Renal cortex interstitium (tissue), 11 donors: ENCODE data around the gene UQCRQ. TPM values are rescaled to one million over a fixed set of nuclear protein-coding genes. Genes with fewer than 3 reads are reported as not detected.
A peak's percentile ranks its signal among the peaks of the same experiment; 100 is the strongest.

ENCODE experiments used
- DNase-seq, 11 donors: peaks; one replicate each; pipeline ENCODE4 v3.0.0-alpha.2; 2013; ENCODE audit warnings: low read depth in 9 of 11, low spot score in 4 of 11; ENCODE audit errors: extremely low read depth in 1 of 11
- polyA plus RNA-seq, 3 donors: library from polyadenylated mRNA; unstranded; fragments of 120-200 nt; gene quantifications; one replicate each; pipeline ENCODE4 v1.2.1, GENCODE V29; 2013; ENCODE audit not compliant: insufficient read length in 3 of 3

The UQCRQ gene
- polyA plus RNA-seq, 3 donors, result 202 to 236 (median 231) TPM

DNA sequence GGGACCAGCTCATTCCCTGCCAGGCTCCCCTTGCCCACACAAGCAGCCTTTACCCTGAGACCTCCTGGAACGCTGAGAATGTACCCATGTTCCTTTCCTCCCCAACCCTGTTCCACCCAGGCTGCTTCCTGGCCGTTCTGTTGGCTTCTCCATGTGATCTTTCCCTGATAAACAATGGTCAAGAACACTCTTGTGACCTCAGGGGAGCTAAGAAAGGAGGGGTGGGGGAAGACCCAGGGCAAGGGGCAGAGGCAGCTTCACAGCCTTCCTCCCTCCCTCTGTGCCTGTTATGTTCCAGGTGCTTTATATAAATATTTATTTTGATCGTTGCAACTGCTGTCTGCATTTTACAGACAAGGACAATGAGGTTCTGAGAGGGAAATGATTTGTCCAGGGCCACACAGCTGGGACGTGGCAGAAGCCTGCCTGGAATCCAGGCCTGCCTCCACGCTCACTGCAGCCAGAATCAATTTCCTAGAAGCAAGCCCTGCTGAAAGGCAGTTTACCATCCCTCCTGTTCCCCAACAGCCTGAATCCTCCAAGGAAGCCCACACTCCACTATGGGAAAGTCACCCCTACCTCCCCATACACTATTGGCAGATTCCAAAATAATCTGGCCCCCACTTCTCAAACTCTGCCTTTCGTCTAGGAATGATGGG, 39.9 kb upstream of the UQCRQ start:
- no peak for DNase-seq

GRCh38 chr5:132827943-132828673, 38.3 kb upstream of the UQCRQ start:
- DNase-seq, result no peak

DNA sequence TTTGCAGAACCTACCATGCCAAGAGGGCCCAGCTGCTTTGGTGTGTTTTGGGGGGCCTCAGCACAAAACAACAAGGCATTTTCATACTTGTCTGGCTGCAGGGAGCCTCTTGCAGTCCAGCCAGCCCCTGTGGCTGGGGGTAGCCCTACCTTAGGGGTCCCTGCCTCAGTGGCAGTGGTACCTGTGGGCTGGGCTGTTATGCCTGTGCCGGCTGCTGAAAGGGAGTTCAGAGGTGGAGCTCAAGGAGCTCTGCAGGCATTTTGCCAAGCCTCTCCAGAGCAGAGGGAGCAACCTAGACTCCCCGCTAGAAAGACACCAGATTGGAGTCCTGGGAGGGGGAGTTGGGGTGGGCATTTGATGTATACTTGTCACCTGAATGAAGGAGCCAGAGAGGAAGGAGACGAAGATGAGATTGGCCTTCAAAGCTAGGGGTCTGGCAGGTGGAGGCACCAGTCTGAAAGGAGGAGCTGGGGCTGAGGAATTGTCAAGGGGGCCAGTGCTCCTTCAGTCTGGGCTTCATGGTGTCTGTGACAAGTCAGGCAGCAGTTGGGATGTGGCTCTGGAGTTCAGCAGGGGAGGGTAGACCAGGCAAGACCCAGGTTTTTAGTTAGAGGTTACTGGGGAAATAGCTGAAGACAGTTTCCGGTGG, 37.5 kb upstream of the UQCRQ start:
- no peak for DNase-seq

DNA sequence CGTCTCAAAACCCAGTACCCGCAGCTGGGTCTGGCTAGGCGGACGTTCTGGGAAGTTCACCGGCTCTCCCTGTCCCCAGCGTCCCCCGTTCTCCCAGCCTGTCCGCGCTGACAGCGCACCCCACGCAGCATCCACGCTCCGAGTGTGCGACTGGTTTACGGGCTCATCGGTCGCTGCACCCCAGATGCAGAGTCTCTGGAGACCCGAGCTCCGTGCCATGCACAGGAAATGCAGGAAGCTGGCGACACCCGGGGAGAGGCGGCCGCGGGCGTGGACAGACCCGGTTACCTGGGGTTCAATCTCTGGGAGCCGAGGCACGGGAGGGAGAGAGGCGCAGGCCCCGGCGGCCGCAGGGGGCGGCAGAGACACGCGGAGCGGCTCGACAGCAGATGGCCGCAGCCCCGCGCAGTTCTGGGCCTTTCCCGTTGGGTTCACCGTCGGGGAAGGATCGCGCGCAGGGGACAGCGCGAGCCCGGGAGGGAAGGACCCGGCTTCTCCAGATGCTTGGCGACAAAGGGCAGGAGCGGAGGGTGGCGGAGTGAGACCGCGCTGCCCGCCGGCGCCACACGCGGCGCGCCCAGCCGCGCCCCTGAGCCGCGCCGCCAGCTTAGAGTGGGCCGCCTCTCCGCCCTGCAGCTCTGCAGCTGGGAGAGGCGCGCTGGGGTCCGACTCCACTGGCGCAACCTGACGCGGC, 36.6 kb upstream of the UQCRQ start:
- DNase-seq, result peak in 2 of 11 donors; percentile 72 to 75

GRCh38 chr5:132830436-132831094, 35.9 kb upstream of the UQCRQ start, which contains the start of gene SHROOM1:
Gene SHROOM1, minus strand, starts transcription at chr5:132830647. Its CDS starts 4,507 bp downstream, at chr5:132826140.
- DNase-seq, result no peak

DNA sequence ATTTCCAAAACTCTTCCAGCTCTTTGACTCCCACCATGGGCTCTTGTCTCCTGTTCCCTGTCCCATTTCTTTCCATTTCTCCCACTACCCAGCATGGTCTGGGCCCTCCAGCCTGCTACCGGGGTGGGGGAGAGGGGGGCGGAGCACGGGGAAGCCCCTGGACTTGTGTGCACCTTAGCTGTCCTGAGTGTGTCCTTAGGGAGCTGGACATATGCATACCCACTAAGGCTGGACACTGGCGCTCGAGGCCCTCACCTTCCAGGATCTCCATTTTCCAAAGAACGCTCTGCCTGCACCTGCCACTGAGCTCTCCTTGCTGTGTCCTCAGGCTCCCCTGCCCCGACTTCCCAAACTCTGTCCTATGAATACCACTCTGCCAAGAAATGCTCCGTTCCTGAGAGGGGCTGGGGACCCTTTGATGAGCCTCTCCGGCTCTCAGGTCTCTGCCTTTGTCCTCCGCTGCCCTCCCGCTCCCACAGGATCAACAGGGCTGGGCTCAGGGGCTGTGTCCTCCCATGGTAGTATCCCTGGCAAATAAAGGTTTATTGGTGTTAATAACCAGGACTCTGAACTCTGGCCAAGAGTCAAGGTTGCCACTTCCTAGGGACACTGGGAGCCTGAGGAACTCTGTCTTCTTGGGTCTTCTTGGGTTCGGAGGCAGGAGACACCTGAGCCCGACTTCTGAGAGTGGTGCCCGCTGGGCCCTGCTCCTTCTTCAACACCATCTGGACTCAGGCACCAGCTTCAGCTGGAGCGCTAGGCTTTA, 35.2 kb upstream of the UQCRQ start:
- DNase-seq, result no peak

DNA sequence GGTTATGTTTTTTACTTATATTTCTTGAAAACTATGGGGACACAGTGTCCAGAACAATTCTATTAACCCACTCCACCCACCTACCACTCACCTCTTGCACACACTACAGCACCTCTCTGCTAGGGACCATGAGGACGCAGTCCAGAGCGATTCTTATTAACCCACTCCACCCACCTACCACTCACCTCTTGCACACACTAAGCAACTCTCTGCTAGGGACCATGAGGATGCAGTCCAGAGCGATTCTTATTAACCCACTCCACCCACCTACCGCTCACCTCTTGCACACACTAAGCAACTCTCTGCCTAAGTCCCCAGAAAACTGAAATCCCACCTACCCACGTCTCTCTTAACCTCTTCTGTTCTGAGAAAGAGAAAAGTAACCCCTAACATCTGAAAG, 33.8 kb upstream of the UQCRQ start:
- no peak for DNase-seq

- no peak for DNase-seq
Observed at GRCh38 chr5:132834057-132834456, 32.4 kb upstream of the UQCRQ start.

- DNase-seq, result no peak
Observed at GRCh38 chr5:132836852-132837251, 29.6 kb upstream of the UQCRQ start.

GRCh38 chr5:132837868-132838267, 28.6 kb upstream of the UQCRQ start:
- DNase-seq, result no peak

- DNase-seq, result no peak
Observed at GRCh38 chr5:132838516-132839282, 27.7 kb upstream of the UQCRQ start.

DNA sequence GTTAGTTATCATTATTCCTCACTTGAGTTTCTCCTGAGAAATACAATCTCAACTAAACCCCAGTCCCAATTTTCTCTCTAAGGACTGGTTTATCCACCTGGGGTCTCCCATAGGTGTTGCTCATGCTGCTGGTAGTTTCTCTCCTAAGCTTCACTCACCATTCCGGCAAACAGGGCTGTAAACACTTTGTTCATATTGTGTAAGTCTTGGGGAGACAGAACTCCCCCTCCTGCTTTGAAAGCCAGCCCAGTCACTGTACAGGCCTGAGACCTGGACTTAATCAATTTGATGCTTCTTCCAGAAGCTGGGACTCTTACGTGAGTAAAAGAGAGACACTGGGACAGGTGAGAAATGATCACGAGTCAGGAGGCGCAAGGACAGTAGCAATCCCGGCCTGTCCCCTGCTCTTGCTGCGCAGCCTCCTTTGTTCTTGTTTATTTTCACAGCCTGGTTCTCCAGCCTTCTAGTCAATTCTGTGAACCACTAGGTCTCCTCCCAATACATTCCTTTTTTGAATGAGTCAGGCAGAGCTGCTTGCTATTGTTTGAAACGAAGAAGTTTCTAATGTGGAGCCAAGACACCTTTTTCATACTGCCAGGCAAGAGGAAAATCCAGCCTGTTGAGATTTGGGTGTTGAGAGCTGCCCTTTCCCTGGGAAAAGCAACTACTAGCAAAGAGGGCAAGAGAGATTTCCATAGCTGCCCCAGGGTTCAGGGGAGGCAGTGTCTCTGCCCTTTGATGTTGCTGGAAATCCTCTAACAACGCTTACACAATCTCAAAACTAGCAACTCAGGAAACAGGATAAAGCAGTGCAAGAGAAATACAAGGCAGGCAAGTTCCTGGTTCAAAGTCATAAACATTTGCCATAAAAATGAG, 26.8 kb upstream of the UQCRQ start:
- no peak for DNase-seq

GRCh38 chr5:132840313-132840712, 26.1 kb upstream of the UQCRQ start:
- no peak for DNase-seq

- DNase-seq, result no peak
Observed at GRCh38 chr5:132840896-132841295, 25.5 kb upstream of the UQCRQ start.

GRCh38 chr5:132841305-132841704, 25.1 kb upstream of the UQCRQ start:
- DNase-seq, result no peak

GRCh38 chr5:132848270-132848669, 18.2 kb upstream of the UQCRQ start:
- DNase-seq, result no peak

- DNase-seq, result no peak
Observed at GRCh38 chr5:132849347-132849746, 17.1 kb upstream of the UQCRQ start.
